OCI-LY1 (cell line): ENCODE results near the gene ZNF350.

Experiments
- H2AFZ ChIP-seq: fragments of 200-600 bp; sonication (generic), shearing (Covaris generic); 2 replicates; pipeline ENCODE4 v1.6.0; 2014; ENCODE audit warnings: antibody characterized with exemption, mild to moderate bottlenecking, low read length
- H3F3A ChIP-seq: fragments of 200-600 bp; sonication (generic), shearing (Covaris generic); 2 replicates; pipeline ENCODE4 v1.6.0; 2014; ENCODE audit warnings: mild to moderate bottlenecking, antibody characterized with exemption, low read length, moderate library complexity; ENCODE audit not compliant: insufficient read depth
- H3K27ac ChIP-seq: fragments of 200-600 bp; sonication (generic); 2 replicates; pipeline ENCODE4 v1.5.1; 2014; ENCODE audit warnings: low read length, mixed run types, mild to moderate bottlenecking, low read depth; ENCODE audit not compliant: poor library complexity, severe bottlenecking
- H3K27me3 ChIP-seq: fragments of 200-600 bp; sonication (generic); 2 replicates; pipeline ENCODE4 v1.6.0; 2014; ENCODE audit warnings: antibody characterized with exemption, mild to moderate bottlenecking, low read length, moderate library complexity; ENCODE audit not compliant: insufficient read depth
- H3K36me3 ChIP-seq: fragments of 200-600 bp; sonication (generic); 2 replicates; pipeline ENCODE4 v1.6.1; 2014; ENCODE audit warnings: mild to moderate bottlenecking, antibody characterized with exemption, low read length, moderate library complexity, mixed read lengths; ENCODE audit not compliant: insufficient read depth
- H3K4me1 ChIP-seq: fragments of 200-600 bp; sonication (generic); 2 replicates; pipeline ENCODE4 v1.5.1; 2014; ENCODE audit warnings: mild to moderate bottlenecking, low read length, moderate library complexity; ENCODE audit not compliant: insufficient read depth, severe bottlenecking
- H3K4me2 ChIP-seq: fragments of 200-600 bp; sonication (generic), shearing (Covaris generic); 2 replicates; pipeline ENCODE4 v1.6.1; 2014; ENCODE audit warnings: low read length
- H3K4me3 ChIP-seq: fragments of 200-600 bp; sonication (generic); 2 replicates; pipeline ENCODE4 v1.5.1; 2014; ENCODE audit warnings: low read length, low read depth, mild to moderate bottlenecking, mixed read lengths; ENCODE audit not compliant: poor library complexity, severe bottlenecking
- H3K79me2 ChIP-seq: fragments of 200-600 bp; shearing (Covaris generic); 2 replicates; pipeline ENCODE4 v1.6.1; 2016; ENCODE audit warnings: mixed run types, low read length, mixed read lengths; ENCODE audit not compliant: insufficient read depth
- H3K9ac ChIP-seq: fragments of 200-600 bp; sonication (generic), shearing (Covaris generic); 2 replicates; pipeline ENCODE4 v1.6.1; 2014; ENCODE audit warnings: mild to moderate bottlenecking, low read length, mixed read lengths
- H3K9me2 ChIP-seq: fragments of 200-600 bp; sonication (generic), shearing (Covaris generic); 2 replicates; pipeline ENCODE4 v1.6.1; 2014; ENCODE audit warnings: low read depth, mild to moderate bottlenecking, low read length, mixed read lengths
- H3K9me3 ChIP-seq: fragments of 200-600 bp; shearing (Covaris generic); 2 replicates; pipeline ENCODE4 v1.6.1; 2014; ENCODE audit warnings: low read length, mixed read lengths
- H4K20me1 ChIP-seq: fragments of 200-600 bp; sonication (generic), shearing (Covaris generic); 2 replicates; pipeline ENCODE4 v1.6.0; 2016; ENCODE audit warnings: mild to moderate bottlenecking, low read length; ENCODE audit not compliant: insufficient read depth
- EZH2 ChIP-seq: fragments of 200-600 bp; sonication (generic), shearing (Covaris generic); IDR thresholded peaks from 2 replicates; pipeline ENCODE4 v1.8.0; 2017; ENCODE audit warnings: borderline replicate concordance, mixed run types, mild to moderate bottlenecking, antibody characterized with exemption, low read length, moderate library complexity, mixed read lengths
- TF ChIP-seq, protein P1 (sequence below): fragments of 200-600 bp; sonication (generic), shearing (Covaris generic); IDR thresholded peaks from 2 replicates; pipeline ENCODE4 v1.5.1; 2017; ENCODE audit warnings: mild to moderate bottlenecking, antibody characterized with exemption, low read length, moderate library complexity, mixed read lengths

ZNF350 gene

DNA sequence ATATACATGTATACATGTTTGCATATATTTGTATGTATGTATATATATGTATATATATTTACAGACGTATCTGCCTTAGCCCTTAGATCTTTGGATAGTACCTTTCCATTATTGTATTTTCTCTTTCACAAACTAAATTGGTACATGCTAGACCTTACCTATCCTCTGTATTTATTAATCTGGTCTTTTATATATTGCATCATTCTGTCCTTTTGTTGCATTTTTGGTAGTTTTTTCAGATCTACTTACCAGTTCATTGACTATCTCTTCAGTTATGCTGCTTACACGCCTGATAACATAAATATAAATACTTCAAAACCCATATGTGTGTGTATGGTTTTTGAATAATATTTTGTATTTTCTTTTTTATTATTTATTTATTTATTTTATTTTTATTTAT is 47.7 kb downstream of the ZNF350 start:
- no peak overlapping the region for H3K9ac ChIP-seq
- H3K4me1 ChIP-seq: no peaks in the 10 kb centered on the region
- H3K9me2 ChIP-seq: no peaks in the 10 kb centered on the region
- H3F3A ChIP-seq: no peaks in the 10 kb centered on the region
- no peak overlapping the region for H3K4me2 ChIP-seq
- H3K27me3 ChIP-seq: no peaks in the 10 kb centered on the region
- no peaks in the 10 kb centered on the region for H3K79me2 ChIP-seq
- H2AFZ ChIP-seq: no peak overlapping the region
- no peaks in the 10 kb centered on the region for H4K20me1 ChIP-seq
- TF ChIP-seq EZH2: no peak
- TF ChIP-seq, protein P1, sequence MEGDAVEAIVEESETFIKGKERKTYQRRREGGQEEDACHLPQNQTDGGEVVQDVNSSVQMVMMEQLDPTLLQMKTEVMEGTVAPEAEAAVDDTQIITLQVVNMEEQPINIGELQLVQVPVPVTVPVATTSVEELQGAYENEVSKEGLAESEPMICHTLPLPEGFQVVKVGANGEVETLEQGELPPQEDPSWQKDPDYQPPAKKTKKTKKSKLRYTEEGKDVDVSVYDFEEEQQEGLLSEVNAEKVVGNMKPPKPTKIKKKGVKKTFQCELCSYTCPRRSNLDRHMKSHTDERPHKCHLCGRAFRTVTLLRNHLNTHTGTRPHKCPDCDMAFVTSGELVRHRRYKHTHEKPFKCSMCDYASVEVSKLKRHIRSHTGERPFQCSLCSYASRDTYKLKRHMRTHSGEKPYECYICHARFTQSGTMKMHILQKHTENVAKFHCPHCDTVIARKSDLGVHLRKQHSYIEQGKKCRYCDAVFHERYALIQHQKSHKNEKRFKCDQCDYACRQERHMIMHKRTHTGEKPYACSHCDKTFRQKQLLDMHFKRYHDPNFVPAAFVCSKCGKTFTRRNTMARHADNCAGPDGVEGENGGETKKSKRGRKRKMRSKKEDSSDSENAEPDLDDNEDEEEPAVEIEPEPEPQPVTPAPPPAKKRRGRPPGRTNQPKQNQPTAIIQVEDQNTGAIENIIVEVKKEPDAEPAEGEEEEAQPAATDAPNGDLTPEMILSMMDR: no peak
- H3K27ac ChIP-seq: no peak overlapping the region
- peaks cover 92% of the 10 kb centered on the region for H3K36me3 ChIP-seq
- H3K4me3 ChIP-seq: no peak overlapping the region
- peaks cover 43% of the 10 kb centered on the region for H3K9me3 ChIP-seq

DNA sequence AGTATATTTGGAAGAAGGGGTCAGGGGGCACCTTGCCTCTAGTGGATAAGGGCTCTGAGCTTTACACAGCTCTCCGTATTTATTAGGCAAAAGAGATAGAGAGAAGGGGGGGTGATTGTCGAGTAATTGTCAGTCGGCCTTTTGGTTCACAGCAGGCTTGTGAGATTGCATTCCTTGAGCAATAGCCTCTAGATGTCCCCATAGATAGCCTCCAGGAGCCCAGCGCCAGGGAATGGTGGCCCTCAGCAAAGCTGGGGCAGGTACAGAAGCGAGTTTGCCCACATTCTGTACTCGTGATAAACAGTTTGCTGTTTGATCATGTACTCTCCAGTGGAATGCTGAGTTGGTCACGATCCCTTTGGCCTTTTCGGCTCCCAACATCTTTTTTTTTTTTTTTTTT is 54.7 kb downstream of the ZNF350 start:
- Histone ChIP-seq H3K9ac (no peak overlapping the region), H3F3A (no peaks in the 10 kb centered on the region; the same call in 1 of the 2 replicates), H3K36me3 (peaks cover 81% of the 10 kb centered on the region), H2AFZ (no peak overlapping the region), H4K20me1 (no peaks in the 10 kb centered on the region), H3K4me1 (peaks cover 8% of the 10 kb centered on the region), H3K27ac (no peak overlapping the region), H3K4me3 (no peak overlapping the region), H3K4me2 (no peak overlapping the region), H3K27me3 (no peaks in the 10 kb centered on the region), H3K9me3 (peaks cover 21% of the 10 kb centered on the region), H3K79me2 (no peaks in the 10 kb centered on the region), H3K9me2 (no peaks in the 10 kb centered on the region)
- TF ChIP-seq EZH2: no peak
- TF ChIP-seq, protein P1: no peak

DNA sequence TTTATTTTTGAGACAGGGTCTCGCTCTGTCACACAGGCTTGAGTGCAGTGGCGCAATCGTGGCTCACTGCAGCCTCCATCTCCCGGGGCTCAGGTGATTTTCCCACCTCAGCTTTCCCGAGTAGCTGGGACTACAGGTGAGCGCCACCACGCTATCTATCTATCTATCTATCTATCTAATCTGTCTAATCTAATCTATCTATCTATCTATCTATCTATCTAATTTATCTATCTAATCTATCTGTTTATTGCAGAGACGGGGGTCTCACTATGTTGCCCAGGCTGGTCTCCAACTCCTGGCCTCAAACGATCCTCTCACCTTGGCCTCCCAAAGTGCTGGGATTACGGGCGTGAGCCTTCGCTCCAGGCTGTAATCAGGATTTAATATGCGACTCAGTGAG is 58.8 kb downstream of the ZNF350 start:
- H3K9me3 ChIP-seq: peaks cover 16% of the 10 kb centered on the region

More for the DNA sequence above, 58.8 kb downstream of the ZNF350 start:
- no peaks in the 10 kb centered on the region for H3K27me3 ChIP-seq
- TF ChIP-seq EZH2: no peak
- TF ChIP-seq, protein P1: no peak
- no peaks in the 10 kb centered on the region; the same call in 1 of the 2 replicates for H3F3A ChIP-seq
- H3K79me2 ChIP-seq: no peaks in the 10 kb centered on the region
- peak overlapping the region; percentile 93 for H3K9ac ChIP-seq
- H3K9me2 ChIP-seq: no peaks in the 10 kb centered on the region
- H3K4me1 ChIP-seq: peaks cover 13% of the 10 kb centered on the region
- peaks cover 41% of the 10 kb centered on the region for H3K36me3 ChIP-seq
- H3K27ac ChIP-seq: no peak overlapping the region
- H2AFZ ChIP-seq: no peak overlapping the region; the same call in 1 of the 2 replicates
- peak overlapping the region; percentile 72 for H3K4me2 ChIP-seq
- peak overlapping the region; percentile 83 for H3K4me3 ChIP-seq
- no peaks in the 10 kb centered on the region for H4K20me1 ChIP-seq
